ENCODE results near the gene IFI44. TPM values are rescaled to one million over a fixed set of nuclear protein-coding genes. Genes with fewer than 3 reads are reported as not detected.

The IFI44 gene
- total and polyA plus RNA-seq, 9 of the 15 experiments (the other 6 are each of a cell fraction or from before 2014, with no cell fraction given), result 0.11 TPM; not detected in 8

- no TSS peak for BruUV-seq (replicated peaks)
- ATAC-seq (no peak), DNase-seq (ENCODE audit: extremely low read depth in 1 of 4, low spot score in 3 of 4) (no peak), FAIRE-seq (no peak)
- Histone ChIP-seq H3K4me3 (no peak overlapping the region), H3K36me3 (ENCODE audit: control insufficient read depth, insufficient read depth, low read length) (no peaks in the 10 kb centered on the region), H3K9me3 (replicated peaks; ENCODE audit: control insufficient read depth, insufficient read depth, low read depth, low read length) (no peaks in the 10 kb centered on the region), H3K4me1 (replicated peaks in 1 of 2; ENCODE audit: control insufficient read depth in 2 of 2, insufficient read depth in 2 of 2, low read length in 2 of 2) (no peaks in the 10 kb centered on the region), H3K79me2 (ENCODE audit: control insufficient read depth, insufficient read depth, low read length) (no peaks in the 10 kb centered on the region), H3K27me3 (ENCODE audit: control insufficient read depth in 2 of 2, insufficient read depth in 2 of 2, low read length in 2 of 2) (no peaks in the 10 kb centered on the region), H3K4me2 (ENCODE audit: insufficient read depth, low read length) (no peak overlapping the region), H3K27ac (ENCODE audit: extremely low read depth, low read depth, low read length) (no peak overlapping the region), H3K9ac (ENCODE audit: insufficient read depth in 1 of 2, low read depth in 2 of 2, low read length in 2 of 2) (no peak overlapping the region), H2AFZ (ENCODE audit: low read depth, low read length) (no peak overlapping the region), H3K9me1 (ENCODE audit: control insufficient read depth, insufficient read depth, low read length) (no peaks in the 10 kb centered on the region), H4K20me1 (replicated peaks; ENCODE audit: control insufficient read depth, insufficient read depth, low read length) (no peaks in the 10 kb centered on the region)
- 4% methylated on average over 4 of the region's 4 CpGs for WGBS (ENCODE audit: insufficient coverage, low coverage, missing lambda C conversion rate)
- ChIA-PET CTCF (ENCODE audit: low intra/inter-chr PET ratio) (interaction anchor here (1.5 kb wide), 1 partner anchor 477 kb away, joined by 8 read pairs; no protein-coding TSS in a partner anchor), POLR2A (no interaction called here)
- intact Hi-C loops (cut with micrococcal nuclease), result loop anchor here (2.0 kb wide), 1 partner anchor 463 kb away; no protein-coding TSS in a partner anchor
- in situ Hi-C loops (cut with MboI), result no loop called here
- TF ChIP-seq CREM (IDR thresholded peaks at IDR 0.05; ENCODE audit: low read depth), result no peak
- no peak for TF ChIP-seq ZNF518B (CRISPR knock-in tag; IDR thresholded peaks at IDR 0.05)
- TF ChIP-seq ZNF253 (CRISPR knock-in tag; conservative IDR thresholded peaks at IDR 0.05), result no peak
- TF ChIP-seq TAF1 (IDR thresholded peaks at IDR 0.05; ENCODE audit: control insufficient read depth, extremely low read depth, insufficient read depth, low read length, severe bottlenecking), result no peak
- no peak for TF ChIP-seq ZSCAN32 (CRISPR knock-in tag; IDR thresholded peaks at IDR 0.05)
- no peak for TF ChIP-seq NKRF (IDR thresholded peaks at IDR 0.05; ENCODE audit: borderline replicate concordance)
- TF ChIP-seq TFE3 (CRISPR knock-in tag; IDR thresholded peaks at IDR 0.05), result no peak
- TF ChIP-seq POLR2H (tag; IDR thresholded peaks at IDR 0.05; ENCODE audit: low read depth), result no peak
- TF ChIP-seq ZNF121 (CRISPR knock-in tag; conservative IDR thresholded peaks at IDR 0.05), result no peak
- TF ChIP-seq THRA (IDR thresholded peaks at IDR 0.05), result no peak
- no peak for TF ChIP-seq ZNF398 (CRISPR knock-in tag; IDR thresholded peaks at IDR 0.05)
Observed at GRCh38 chr1:78607944-78608343, 41.7 kb upstream of the IFI44 start.

All from K562 (cell line).